ENCODE data around the gene ELAPOR2. TPM values are rescaled to one million over a fixed set of nuclear protein-coding genes. Genes with fewer than 3 reads are reported as not detected.

ELAPOR2 gene
- total RNA-seq, 3 donors from 2014 or later (not counting 1 experiment from before 2014, with no cell fraction given) = 4.2 to 8.6 (median 6.2) TPM

DNA sequence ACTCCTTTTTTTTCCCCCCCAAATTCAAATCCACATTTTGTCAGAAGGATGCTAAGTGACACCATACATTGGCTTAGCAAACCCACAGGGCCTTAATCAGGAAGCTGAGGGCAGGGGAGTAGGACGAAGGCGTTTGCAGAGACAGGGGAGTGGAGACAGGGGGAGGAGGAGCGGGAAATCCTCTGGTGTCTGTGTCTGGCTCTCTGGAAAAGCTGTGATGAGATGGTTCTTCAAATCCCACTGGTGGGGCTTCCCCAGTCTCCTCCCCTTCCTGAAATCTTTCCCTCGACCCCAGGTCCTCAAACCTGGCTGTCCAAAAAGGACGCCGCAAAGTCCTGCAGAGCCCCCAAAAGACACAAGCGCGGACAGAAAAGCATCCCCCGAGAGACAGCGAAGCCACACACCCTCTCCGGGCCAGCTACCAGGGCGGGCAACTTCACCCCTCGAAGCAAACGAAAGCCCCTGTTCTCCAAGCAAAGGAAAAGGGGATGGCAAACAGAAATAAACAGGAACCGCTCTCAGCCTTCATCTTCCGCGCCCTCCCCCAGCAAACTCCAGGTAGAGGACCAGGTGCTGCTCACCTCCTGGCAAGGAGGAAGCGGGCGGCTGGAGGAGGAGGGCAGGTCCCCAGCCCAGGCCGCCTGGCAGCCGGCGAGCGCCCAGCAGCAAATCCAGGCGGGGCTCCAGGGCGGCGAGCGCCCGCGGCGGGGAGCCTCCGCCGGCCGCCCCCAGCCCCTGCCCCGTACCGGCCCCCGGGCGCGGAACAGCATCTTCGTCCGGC lies 520 bp downstream of the ELAPOR2 start:
- Mint-ChIP-seq H3K4me3 (peak overlapping the region; percentile 83), H3K4me1 (peaks cover 13 to 20% of the 10 kb centered on the region in 2 donors), H3K27me3 (ENCODE audit: low read depth in 2 of 2) (peaks cover 10 to 13% of the 10 kb centered on the region in 2 donors), H3K36me3 (no peaks in the 10 kb centered on the region), H3K27ac (no peak overlapping the region), H3K9me3 (no peaks in the 10 kb centered on the region)
- TF ChIP-seq, protein P1, sequence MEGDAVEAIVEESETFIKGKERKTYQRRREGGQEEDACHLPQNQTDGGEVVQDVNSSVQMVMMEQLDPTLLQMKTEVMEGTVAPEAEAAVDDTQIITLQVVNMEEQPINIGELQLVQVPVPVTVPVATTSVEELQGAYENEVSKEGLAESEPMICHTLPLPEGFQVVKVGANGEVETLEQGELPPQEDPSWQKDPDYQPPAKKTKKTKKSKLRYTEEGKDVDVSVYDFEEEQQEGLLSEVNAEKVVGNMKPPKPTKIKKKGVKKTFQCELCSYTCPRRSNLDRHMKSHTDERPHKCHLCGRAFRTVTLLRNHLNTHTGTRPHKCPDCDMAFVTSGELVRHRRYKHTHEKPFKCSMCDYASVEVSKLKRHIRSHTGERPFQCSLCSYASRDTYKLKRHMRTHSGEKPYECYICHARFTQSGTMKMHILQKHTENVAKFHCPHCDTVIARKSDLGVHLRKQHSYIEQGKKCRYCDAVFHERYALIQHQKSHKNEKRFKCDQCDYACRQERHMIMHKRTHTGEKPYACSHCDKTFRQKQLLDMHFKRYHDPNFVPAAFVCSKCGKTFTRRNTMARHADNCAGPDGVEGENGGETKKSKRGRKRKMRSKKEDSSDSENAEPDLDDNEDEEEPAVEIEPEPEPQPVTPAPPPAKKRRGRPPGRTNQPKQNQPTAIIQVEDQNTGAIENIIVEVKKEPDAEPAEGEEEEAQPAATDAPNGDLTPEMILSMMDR (IDR thresholded peaks at IDR 0.05) = no peak
- peak overlapping the region; percentile 52 for H3K4me3 ChIP-seq (ENCODE audit: low read length)
- peaks cover 11% of the 10 kb centered on the region for H3K4me1 ChIP-seq (ENCODE audit: control insufficient read depth, insufficient read depth, low read length)
- no peak overlapping the region for H3K27ac ChIP-seq (ENCODE audit: low read length)
- ATAC-seq (peak; percentile 9 to 51 (median 33)), DNase-seq (peak; percentile 24 to 54)
- intact Hi-C loops (cut with micrococcal nuclease) = loop anchor here (10.0 kb wide), 1 partner anchor 156 kb away; the partner anchor contains the start of gene TMEM243
- no peaks in the 10 kb centered on the region for H3K36me3 ChIP-seq (ENCODE audit: control insufficient read depth, insufficient read depth, low read length)
- H3K9me3 ChIP-seq (ENCODE audit: control insufficient read depth, insufficient read depth, low read length) = no peaks in the 10 kb centered on the region
- H3K27me3 ChIP-seq (ENCODE audit: control insufficient read depth, insufficient read depth, low read length) = peaks cover 9% of the 10 kb centered on the region
- 2% methylated on average over 40 of the region's 40 CpGs for WGBS (ENCODE audit: insufficient coverage)

DNA sequence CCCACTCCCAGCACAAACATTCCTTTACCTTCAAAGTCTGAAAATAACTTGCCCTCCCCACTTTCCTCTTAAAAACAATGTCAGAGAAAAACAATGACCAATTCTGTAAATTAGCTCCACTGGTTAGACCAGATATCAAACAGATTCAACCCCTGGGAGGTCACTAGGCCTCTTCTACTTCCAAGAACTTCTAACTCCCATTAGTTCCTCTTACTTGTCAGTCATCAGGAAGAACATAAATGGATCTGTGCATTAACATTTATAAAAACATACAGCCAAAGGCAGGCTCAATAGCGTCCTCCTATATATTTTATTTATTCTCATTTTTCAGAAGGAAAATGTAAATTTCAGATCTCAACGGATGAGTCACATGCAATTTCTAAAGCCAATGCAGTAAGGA lies 2.2 kb downstream of the ELAPOR2 start:
- Mint-ChIP-seq H3K4me1 (peaks cover 13 to 20% of the 10 kb centered on the region in 2 donors), H3K4me3 (no peak overlapping the region), H3K27ac (no peak overlapping the region), H3K36me3 (no peaks in the 10 kb centered on the region), H3K9me3 (no peaks in the 10 kb centered on the region), H3K27me3 (ENCODE audit: low read depth in 2 of 2) (peaks cover 10 to 13% of the 10 kb centered on the region in 2 donors)
- Histone ChIP-seq H3K27me3 (ENCODE audit: control insufficient read depth, insufficient read depth, low read length) (peaks cover 9% of the 10 kb centered on the region), H3K9me3 (ENCODE audit: control insufficient read depth, insufficient read depth, low read length) (no peaks in the 10 kb centered on the region), H3K27ac (ENCODE audit: low read length) (no peak overlapping the region), H3K4me3 (ENCODE audit: low read length) (no peak overlapping the region), H3K4me1 (ENCODE audit: control insufficient read depth, insufficient read depth, low read length) (peaks cover 11% of the 10 kb centered on the region), H3K36me3 (ENCODE audit: control insufficient read depth, insufficient read depth, low read length) (no peaks in the 10 kb centered on the region)
- TF ChIP-seq, protein P1 (IDR thresholded peaks at IDR 0.05) = no peak
- intact Hi-C loops (cut with micrococcal nuclease) = loop anchor here (10.0 kb wide), 1 partner anchor 158 kb away; the partner anchor contains the start of gene TMEM243
- 100% methylated on average over 2 of the region's 2 CpGs for WGBS (ENCODE audit: insufficient coverage)
- DNase-seq (no peak), ATAC-seq (no peak)

DNA sequence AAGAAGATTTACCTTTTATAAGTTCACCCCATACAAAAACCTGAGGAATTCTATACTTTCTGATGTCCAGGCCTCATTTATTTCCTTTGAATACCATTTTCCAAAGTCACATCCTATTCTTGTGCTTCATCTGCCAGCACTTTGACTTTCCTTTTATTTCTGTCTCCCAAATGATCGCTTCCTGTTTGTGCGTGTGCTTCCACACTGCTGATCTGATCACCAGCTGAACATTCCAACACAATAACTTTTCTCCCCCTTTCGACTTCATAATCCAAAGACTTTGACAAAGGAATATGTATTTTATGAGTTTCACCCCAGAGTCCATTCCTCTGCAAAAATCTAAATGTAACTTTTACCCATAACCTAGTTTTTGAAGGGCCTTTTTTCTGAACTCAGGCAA lies 3.1 kb downstream of the ELAPOR2 start:
- Mint-ChIP-seq H3K4me3 (no peak overlapping the region), H3K36me3 (no peaks in the 10 kb centered on the region), H3K4me1 (peaks cover 13 to 20% of the 10 kb centered on the region in 2 donors), H3K9me3 (no peaks in the 10 kb centered on the region), H3K27me3 (ENCODE audit: low read depth in 2 of 2) (peaks cover 10 to 15% of the 10 kb centered on the region in 2 donors), H3K27ac (no peak overlapping the region)
- intact Hi-C loops (cut with micrococcal nuclease) = loop anchor here (10.0 kb wide), 1 partner anchor 158 kb away; the partner anchor contains the start of gene TMEM243
- DNase-seq (no peak), ATAC-seq (no peak)
- Histone ChIP-seq H3K27me3 (ENCODE audit: control insufficient read depth, insufficient read depth, low read length) (peaks cover 9% of the 10 kb centered on the region), H3K9me3 (ENCODE audit: control insufficient read depth, insufficient read depth, low read length) (no peaks in the 10 kb centered on the region), H3K27ac (ENCODE audit: low read length) (no peak overlapping the region), H3K4me1 (ENCODE audit: control insufficient read depth, insufficient read depth, low read length) (peaks cover 11% of the 10 kb centered on the region), H3K4me3 (ENCODE audit: low read length) (no peak overlapping the region), H3K36me3 (ENCODE audit: control insufficient read depth, insufficient read depth, low read length) (no peaks in the 10 kb centered on the region)
- TF ChIP-seq, protein P1 (IDR thresholded peaks at IDR 0.05) = no peak
- WGBS (ENCODE audit: insufficient coverage) = 93% methylated on average over 3 of the region's 3 CpGs

Measured in natural killer cell (primary cell).